ENCODE results near the gene POLR1F.

GRCh38 chr7:19701471-19701870 lies 7.4 kb downstream of the POLR1F start:
- TF ChIP-seq POLR2A (IDR thresholded peaks at IDR 0.05), result no peak
- no peak for TF ChIP-seq CTCF (IDR thresholded peaks at IDR 0.05)

Data from esophagus squamous epithelium (tissue), 4 donors.